Daoy (cell line): ENCODE results near the gene INS. TPM values are rescaled to one million over a fixed set of nuclear protein-coding genes. Genes with fewer than 3 reads are reported as not detected.
A peak's percentile ranks its signal among the peaks of the same experiment; 100 is the strongest.

Source experiments
- DNase-seq: peaks from one replicate; pipeline ENCODE4 v3.0.0-alpha.2; 2015; ENCODE audit warnings: low read depth
- total RNA-seq: library from RNA; depleted of rRNA; stranded (reverse); fragments of >200 nt; shearing (Covaris generic); gene quantifications from 2 replicates; pipeline ENCODE4 v1.2.3, GENCODE V29; 2014

The INS gene
- total RNA-seq, 1 experiment from 2014 or later = not detected

DNA sequence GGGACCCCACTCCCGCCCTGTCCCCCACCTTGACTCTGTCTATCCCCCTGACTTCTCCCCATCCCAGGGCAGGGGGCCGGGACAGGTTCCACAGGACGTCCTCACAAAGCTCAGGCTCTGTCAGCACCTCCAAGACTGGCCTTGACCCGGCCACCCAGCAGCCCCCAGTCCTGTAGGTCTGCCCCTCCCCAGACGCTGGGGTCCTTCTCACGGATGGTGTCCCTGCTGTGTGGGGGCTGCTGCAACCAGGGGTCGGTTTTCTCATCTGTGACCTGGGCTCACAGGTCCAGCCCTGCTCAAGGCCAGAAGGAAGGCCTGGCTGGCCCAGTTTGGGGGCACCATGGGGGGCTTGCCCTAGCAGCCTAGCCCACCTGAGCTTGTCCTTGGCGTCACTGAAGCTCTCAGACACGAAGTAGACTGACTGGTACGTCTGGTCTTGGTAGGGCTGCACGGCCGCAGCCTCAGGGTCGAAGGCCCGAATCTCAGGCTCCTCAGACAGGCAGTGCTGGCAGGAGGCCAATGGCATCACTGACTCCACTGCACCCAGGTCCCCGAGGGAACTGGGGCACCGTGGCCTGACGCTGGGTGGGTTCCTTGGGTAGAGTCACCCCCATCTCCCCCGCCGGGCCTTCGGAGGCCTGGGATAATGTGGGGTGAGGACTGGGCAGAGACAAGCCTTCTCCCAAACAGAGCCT, 4.0 kb upstream of the INS start:
- DNase-seq = no peak

DNA sequence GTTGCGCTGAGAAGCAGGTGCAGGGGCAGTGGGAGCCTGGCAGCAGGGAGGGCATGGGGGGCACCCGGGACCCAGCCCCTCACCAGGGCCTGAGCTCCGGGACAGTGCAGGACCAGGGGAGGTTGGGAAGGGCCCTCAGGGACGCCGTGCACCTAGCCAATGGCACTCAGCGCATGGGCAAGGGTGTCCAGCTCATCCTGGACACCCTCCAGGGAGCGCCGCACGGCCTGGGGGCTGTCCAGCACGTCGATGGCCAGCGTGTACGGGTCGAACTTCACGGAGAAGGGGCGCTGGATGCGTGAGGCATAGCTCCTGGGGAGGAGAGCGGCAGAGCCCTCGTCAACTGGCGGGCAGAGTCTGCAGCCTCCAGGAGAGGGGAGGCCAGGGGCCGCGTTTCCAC, 3.1 kb upstream of the INS start:
- DNase-seq = no peak

DNA sequence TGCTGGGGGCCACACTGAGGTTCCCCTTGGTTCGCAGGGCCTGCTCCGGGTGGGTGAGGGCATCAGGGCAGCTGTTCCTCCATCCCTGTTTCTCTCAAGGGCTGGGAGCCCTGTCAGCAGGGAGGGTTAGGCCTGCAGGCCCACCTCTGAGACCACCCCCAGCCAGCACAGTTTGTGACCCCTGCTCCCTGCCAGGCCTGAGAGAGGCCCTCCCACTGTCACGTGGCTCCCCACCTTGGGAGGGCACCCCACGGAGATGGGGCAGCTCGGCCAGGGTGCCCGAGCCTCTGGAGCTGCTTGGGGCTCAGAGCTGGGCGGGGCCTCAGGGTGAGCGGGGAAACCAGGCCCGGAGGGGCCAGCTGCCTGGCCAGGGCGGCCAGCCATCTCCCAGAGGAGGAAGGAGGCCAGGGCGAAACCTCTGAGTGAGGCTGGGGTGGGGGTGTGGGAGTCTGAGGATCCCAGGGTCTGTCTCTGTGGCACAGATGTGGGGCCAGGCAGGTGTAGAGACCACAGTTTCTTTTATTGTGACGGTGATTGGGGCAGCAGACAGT, 2.5 kb upstream of the INS start:
- no peak for DNase-seq

DNA sequence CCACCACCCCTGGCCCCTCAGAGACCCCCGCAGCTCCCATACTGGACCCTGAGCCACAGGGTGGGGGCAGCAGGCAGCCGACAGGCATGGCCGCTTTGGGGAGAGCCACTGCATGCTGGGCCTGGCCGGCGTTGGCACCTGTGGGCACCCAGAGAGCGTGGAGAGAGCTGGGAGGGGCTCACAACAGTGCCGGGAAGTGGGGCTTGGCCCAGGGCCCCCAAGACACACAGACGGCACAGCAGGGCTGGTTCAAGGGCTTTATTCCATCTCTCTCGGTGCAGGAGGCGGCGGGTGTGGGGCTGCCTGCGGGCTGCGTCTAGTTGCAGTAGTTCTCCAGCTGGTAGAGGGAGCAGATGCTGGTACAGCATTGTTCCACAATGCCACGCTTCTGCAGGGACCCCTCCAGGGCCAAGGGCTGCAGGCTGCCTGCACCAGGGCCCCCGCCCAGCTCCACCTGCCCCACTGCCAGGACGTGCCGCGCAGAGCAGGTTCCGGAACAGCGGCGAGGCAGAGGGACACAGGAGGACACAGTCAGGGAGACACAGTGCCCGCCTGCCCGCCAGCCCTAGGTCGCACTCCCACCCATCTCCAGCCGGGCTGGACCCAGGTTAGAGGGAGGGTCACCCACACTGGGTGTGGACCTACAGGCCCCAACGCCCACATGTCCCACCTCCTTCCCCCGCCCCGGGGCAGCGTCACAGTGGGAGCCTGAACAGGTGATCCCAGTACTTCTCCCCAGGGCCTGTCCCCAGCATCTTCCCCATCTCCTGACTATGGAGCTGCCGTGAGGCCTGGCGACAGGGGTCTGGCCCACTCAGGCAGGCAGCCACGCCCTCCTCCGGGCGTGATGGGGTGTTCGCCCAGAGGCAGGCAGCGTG, 1.2 kb downstream of the INS start:
- no peak for DNase-seq

DNA sequence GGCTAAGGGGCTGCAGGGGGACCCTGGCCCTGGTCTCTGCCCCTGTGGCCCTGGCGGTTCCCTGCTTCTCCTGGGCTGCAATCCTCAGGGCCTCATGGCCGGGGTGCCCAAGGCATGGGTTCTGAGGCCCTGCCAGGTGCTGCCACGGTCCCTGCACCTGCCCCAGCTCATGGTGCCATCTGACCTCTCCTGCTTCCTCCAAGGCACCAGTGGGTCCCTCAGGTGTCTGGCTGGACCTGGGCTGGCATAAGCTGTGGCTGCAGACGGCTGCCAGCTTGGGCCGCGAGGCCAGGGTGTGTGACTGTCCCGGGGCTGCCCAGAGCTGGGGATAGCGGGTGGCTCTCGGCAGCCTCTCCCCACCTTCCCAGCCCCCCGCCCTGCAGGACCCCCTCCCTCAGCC, 2.0 kb downstream of the INS start:
- DNase-seq = no peak

DNA sequence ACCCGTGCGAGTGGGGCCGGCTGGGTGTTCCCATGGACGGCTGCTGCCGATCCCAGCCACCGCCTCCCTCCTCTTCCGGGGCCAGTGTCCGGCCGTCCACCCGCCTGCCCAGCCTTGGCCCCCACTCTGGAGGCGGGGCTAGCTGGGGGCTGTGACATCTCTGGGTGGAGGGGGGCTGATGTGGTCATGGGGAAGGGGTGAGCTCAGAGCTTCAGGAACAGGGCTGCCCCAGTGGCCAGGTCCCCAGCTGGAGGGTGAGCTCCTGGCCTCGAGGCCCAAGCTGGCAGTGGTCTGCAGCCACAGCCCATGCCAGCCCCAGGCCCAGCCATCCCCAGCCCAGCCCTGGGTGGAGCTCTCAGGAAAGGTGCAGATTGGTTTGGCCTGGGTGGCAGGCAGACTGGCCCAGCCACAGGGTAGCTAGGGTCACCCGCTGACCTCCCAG, 2.7 kb downstream of the INS start:
- DNase-seq = no peak

DNA sequence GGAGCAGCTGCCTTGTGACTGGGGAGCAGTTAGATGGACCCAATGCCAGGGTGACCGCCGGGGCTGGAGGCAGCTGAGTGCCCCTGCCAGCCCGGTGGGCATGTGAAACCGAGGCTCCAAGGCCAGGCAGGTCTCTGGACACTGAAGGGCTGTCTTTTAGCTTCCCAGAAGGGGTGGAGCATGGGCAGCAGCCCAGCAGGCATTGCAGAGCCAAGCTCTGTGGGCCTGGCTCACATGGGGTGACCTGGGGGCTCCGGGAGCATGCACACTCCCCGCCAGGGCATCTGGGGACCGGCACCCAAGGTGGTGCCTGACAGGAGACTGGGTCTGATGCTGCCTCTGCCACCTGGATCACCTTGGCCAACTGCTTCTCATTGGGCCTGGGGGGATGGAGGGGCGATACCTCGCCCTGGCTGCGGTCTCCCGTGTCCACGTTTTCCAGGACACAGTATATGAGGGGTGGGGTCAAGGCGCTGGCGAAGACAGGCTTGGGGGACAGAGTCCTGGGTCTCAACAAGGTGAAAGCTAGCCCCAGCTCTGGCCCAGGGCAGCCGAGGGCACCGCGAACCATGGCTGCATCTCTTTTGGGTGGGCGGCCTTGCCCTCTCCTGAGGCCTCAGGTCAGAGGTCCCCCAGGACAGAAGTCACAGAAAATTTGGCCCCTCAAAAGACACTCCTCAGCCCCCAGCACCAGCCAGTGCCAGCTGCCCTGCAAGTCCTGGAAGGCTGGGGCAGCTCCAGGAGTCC, 3.5 kb downstream of the INS start:
- no peak for DNase-seq

DNA sequence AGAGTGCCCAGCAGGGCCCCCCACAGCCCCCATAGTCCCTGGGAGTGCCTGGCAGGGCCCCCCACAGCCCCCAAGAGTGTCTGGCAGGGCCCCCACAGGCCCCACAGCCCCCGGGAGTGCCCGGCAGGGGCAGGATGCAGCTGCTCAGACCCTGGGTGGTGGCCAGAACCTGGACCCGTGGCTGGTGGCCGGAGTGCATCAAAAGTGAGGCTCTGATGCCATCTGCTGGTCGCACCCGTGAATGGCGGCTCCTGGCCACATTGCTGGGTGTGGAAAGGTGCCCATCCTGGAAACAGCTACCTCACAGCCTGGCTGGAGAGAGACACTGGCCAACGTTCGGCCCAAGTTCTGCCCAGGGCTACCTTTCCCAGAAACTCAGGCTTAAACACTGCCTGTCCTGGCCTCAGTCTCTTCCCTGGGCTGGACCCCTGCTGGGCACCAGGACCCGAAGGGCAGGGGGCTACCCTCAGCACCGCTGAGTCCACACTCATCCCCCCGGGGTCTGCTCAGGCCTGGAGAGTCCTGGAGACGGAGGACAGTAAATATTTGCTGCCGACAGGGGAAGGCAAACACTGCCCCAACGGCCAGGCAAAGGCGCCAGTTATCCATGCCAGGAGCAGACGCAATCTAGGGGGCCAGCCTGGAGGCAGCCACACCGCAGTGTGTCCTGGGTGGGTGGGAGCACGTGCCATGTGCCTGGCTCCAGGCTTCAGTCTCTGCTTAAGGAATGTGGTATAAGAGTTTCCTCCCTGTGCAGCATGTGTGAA, 4.4 kb downstream of the INS start:
- peak; percentile 73 for DNase-seq

DNA sequence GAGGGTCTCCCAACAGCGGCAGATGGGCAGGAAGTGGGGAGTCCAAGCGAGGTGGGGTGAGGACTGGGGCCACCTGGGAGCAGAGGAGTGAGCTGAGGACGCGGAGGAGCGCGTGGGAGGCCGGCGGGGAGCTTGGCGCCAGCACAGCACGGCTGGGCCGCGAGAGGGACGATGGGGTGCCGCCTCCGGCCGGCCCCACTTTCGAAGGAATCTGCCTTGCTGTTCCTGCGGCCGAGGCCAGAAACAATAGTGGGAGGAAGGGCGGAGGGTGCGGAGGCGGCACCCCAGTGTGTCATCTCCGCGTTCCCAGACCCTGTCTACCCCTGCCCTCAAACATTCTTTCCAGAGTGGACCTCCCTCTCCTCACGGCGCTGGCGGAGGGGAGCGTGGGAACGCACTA, 5.5 kb downstream of the INS start:
- DNase-seq = no peak

DNA sequence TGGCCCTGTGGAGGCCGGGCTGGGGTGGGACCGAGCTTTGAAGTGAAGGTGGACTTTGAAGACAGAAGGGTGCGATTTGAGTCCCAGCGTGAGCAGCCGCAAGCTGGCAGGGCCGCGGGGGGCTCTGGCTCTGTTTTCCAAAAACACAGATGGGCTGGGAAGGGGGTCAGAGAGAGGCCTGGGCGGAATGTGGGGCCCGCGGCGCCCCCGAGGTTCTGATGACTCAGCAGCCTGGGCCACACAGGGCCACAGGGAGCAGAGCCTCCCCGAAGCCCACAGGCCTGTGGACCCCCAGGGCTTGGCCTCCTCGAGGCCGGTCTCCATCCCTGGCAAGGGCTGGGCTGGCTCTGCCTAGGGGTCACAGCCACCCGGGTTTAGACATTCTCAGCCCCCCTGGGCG, 6.1 kb downstream of the INS start:
- no peak for DNase-seq

DNA sequence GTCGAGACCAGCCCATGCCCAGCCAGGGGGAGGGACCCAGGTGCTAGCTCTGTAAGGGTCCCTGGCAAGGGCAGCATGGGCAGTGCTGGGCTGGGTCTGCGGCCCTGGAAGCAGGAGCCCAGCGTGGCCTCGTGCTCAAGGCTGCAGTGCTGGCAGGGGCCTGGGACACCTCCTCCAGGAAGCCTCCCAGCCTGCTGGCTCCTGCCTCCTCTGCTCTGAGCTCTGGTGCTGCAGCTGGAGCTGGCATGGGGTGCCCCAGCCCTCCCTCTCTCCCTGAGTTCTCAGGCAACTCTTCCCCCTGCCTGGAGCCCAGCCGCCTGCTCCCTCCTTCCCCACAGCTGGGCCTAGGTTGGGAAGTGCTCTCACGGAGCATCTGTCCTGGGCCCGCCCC, 6.8 kb downstream of the INS start:
- DNase-seq = no peak

DNA sequence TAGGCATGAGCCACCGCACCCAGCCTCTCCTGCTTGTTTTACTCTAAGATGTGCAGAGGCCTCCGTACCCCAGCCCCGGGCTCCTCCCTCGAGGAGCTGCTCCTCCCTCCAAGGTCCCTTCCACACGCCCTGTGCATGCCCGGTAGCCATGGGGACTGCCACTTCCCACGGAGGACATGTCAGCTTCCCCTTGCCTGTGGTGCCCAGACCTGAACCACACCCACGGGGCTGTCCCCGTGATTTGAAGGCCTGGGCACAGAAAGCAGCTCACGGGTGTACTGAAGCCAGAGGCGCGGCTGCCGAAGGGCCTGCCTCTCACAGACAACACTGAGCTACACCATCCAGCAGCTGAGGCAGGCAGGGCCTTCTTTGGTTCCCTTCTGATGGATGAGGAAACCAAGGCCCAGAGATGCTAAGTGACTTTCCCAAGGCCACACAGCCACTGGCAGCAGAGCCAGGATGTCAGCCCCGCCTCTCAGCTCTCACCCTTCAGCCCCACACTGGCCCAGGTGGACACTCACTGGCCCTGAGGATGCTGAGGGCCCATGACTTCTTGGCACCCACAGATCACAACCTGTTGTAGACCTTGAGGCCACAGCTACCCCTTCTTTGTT, 7.3 kb downstream of the INS start:
- no peak for DNase-seq

DNA sequence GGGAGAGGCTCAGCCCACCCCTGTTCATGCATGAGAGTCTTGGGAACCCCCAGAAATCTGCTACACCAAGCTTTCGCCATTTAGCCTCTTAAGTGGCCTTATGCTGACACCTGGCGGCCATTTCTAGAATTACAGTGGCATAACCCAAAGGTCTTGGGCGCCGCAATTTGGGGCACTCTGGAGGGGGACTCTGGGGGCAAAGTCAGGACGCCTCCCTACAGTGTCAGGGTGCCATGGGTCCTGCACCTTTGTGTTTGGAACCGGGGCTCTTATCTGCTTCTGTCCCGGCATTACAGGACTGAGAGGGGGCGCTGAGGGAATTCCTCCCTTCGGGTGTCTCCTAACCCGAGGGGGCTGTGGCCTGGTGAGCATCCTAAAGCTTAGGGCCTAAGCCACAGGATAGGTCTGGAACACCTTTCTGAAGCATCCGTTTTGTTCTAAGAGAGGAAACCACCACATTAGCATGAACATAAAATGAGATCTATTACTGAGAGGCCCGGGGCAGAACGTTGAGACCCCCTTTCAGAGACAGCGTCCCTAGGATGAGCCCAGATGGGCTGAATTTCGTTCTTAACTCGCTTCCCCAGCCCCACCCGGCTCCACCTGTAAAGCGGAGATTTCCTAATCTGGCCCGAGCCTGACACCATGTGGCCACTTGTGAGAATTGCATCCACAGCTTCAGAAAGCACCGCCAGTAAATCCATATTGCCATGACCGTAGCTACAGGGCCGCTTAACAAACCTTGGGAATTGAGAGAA, 9.3 kb downstream of the INS start:
- peak; percentile 71 for DNase-seq

DNA sequence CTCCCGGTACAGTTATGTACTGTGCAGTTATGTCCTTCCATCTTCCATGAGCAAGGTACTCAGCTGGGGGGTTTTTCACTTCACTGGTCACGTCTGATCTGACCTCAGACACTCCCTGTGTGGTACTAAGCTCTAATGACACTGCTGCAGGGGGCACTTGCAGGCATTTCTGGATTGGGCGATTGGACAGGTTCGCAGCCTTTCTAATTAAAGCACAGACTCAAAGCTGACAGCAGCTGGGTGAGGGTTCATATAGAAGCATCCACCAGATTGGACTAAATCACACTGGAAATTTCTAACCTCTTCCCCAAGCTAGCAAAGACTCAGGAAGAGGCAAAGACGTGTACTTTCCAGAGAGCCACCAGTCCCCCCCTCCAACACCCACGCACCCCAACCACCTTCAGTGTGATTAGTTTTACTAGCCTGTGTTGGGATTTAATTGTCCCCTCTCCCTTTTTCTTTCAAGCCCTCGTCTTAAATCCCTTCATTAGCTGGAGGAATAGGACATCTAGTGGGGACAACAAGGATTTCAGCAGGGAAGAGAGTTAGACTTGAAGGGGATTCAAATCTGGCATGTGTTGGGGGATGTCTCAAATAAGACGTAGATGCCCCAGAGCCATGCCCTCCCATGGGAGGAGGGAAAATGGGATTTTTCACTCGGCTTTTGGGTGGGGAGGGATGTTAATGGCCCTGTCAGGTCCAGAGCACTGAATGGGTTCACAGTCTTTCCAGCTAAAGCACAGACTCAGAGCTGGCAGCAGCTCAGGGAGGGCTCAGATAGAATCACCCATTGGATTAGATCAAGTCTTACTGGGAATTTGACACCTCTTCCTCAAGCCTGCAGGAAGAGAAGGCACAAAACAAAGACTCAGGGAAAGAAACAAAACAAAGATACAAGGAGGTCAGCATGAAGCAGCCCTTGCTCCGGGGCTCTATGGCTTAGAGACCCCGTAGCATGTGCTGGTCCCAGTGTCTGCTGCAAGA, 10.9 kb downstream of the INS start:
- peak; percentile 48 for DNase-seq

DNA sequence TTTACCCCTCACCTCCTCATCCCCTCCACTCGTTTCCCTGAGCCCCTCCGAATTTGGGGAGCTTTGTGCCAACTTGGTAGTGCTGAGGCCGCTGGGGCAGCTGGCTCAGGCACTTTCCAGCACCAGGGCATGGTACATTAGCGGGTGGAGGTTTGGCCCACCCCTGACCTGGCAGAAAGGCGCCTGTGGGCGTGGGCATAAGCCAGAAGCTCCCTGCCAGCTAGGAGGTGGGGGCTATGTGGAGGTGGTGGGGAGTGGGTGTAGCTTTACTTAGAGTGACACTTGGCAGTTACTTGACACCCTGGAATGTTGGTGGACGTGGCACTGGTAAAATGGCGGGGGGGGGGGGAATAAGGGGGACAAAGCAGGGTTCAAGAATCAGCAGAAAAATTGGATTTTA, 11.5 kb downstream of the INS start:
- DNase-seq = no peak

DNA sequence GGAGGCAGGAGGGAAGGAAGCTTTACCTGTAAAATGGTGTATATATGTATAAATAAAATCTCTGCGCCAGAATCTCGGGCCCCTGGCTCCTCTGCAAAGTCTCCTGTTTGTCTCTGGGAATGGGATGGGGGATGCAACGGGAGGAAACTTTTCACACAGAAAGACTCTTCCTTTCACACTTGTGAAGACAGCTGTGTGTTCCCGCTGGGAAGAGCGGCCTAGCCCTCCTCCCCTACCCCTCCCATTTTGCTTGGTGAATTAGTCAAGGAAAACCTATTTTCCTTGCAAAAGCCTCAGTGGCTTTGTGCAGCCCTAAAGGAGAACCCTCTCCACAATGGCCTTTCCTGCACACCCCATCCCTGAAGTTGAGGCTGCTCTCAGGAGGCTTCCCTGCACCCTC, 12.4 kb downstream of the INS start:
- no peak for DNase-seq

DNA sequence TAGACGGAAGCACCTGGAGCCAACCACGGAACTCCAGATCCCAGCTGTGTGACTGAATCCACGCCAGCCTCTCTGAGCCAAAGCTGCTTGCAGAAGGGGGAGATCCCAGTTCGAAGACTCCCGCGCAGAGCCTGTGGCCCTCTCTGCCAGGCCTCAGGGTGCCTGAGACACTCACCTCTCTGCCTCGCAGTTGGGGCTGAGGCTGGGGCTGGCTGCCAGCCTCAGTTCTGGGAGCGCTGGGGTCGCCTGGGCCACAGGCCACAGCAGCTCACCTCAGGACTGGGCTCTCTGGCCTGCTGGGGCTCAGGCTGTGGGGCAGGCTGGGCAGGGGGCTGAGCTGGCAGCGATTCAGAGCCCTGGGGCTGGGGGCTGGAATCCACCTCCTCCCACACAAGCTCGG, 13.6 kb downstream of the INS start:
- DNase-seq = no peak

DNA sequence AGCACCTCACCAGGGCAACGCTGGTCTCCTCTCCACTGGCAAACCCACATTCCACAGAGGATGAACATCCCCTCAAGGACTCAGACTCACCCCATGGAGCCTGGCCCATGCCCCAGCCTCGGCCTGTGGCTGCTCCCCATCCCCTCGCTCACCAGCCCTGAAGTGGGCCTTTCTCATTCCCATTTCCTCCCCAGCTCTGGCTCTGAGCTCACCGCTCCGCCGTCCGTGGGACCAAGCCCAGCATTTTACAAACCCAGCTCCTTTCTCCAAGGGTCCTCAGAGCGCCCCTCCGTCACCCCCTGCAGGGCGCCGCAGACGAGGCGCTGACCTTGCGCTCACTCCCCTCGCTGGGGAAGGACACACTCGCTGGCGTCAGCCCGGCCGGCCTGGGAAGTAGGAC, 15.0 kb downstream of the INS start:
- DNase-seq = no peak
